ENCODE measurements around the gene NPC1.

The NPC1 gene

GRCh38 chr18:23586249-23587196 lies at the start of gene NPC1:
Gene NPC1, minus strand, starts transcription at chr18:23586506. Its CDS starts 163 bp downstream, at chr18:23586343.
- Mint-ChIP-seq H3K27me3 (no peaks in the 10 kb centered on the region), H3K36me3 (ENCODE audit: low read depth) (peaks cover 11% of the 10 kb centered on the region), H3K4me1 (peaks cover 38% of the 10 kb centered on the region), H3K4me3 (peak within 1 kb of the TSS; percentile 91), H3K27ac (peak within 1 kb of the TSS; percentile 89), H3K9me3 (no peaks in the 10 kb centered on the region)
- peak; percentile 94 for ATAC-seq
- DNase-seq = peak; percentile 93

GRCh38 chr18:23636071-23636399 lies 49.7 kb upstream of the NPC1 start:
- ATAC-seq (no peak), DNase-seq (no peak)
- H3K27me3 Mint-ChIP-seq = peaks cover 2% of the 10 kb centered on the region
- H3K27ac Mint-ChIP-seq = no peak overlapping the region
- H3K9me3 Mint-ChIP-seq = no peaks in the 10 kb centered on the region
- H3K36me3 Mint-ChIP-seq (ENCODE audit: low read depth) = no peaks in the 10 kb centered on the region
- peaks cover 13% of the 10 kb centered on the region for H3K4me1 Mint-ChIP-seq
- no peak overlapping the region for H3K4me3 Mint-ChIP-seq

- H3K27me3 Mint-ChIP-seq = peaks cover 2% of the 10 kb centered on the region
- no peaks in the 10 kb centered on the region for H3K36me3 Mint-ChIP-seq (ENCODE audit: low read depth)
- H3K9me3 Mint-ChIP-seq = no peaks in the 10 kb centered on the region
- no peak overlapping the region for H3K4me3 Mint-ChIP-seq
- no peak overlapping the region for H3K27ac Mint-ChIP-seq
- no peak for DNase-seq
- no peak for ATAC-seq
- H3K4me1 Mint-ChIP-seq = peaks cover 13% of the 10 kb centered on the region
Observed at GRCh38 chr18:23635283-23636070, 49.2 kb upstream of the NPC1 start.

GRCh38 chr18:23634692-23635091 lies 48.4 kb upstream of the NPC1 start:
- Mint-ChIP-seq H3K27ac (no peak overlapping the region), H3K27me3 (peaks cover 2% of the 10 kb centered on the region), H3K4me1 (peaks cover 13% of the 10 kb centered on the region), H3K9me3 (no peaks in the 10 kb centered on the region), H3K4me3 (no peak overlapping the region), H3K36me3 (ENCODE audit: low read depth) (no peaks in the 10 kb centered on the region)
- no peak for DNase-seq
- ATAC-seq = no peak

- H3K27me3 Mint-ChIP-seq = peaks cover 4% of the 10 kb centered on the region
- no peaks in the 10 kb centered on the region for H3K36me3 Mint-ChIP-seq (ENCODE audit: low read depth)
- no peak overlapping the region for H3K27ac Mint-ChIP-seq
- DNase-seq (no peak), ATAC-seq (no peak)
- H3K4me3 Mint-ChIP-seq = no peak overlapping the region
- peaks cover 14% of the 10 kb centered on the region for H3K4me1 Mint-ChIP-seq
- no peaks in the 10 kb centered on the region for H3K9me3 Mint-ChIP-seq
Observed at GRCh38 chr18:23632615-23633014, 46.3 kb upstream of the NPC1 start.

- peaks cover 4% of the 10 kb centered on the region for H3K27me3 Mint-ChIP-seq
- no peak overlapping the region for H3K4me3 Mint-ChIP-seq
- no peak for ATAC-seq
Observed at GRCh38 chr18:23631746-23632145, 45.4 kb upstream of the NPC1 start.

GRCh38 chr18:23631312-23631711 lies 45.0 kb upstream of the NPC1 start:
- no peaks in the 10 kb centered on the region for H3K36me3 Mint-ChIP-seq (ENCODE audit: low read depth)
- H3K4me3 Mint-ChIP-seq = no peak overlapping the region
- H3K9me3 Mint-ChIP-seq = no peaks in the 10 kb centered on the region
- H3K27me3 Mint-ChIP-seq = peaks cover 4% of the 10 kb centered on the region
- H3K27ac Mint-ChIP-seq = no peak overlapping the region
- no peak for DNase-seq
- ATAC-seq = no peak
- peaks cover 27% of the 10 kb centered on the region for H3K4me1 Mint-ChIP-seq

More at GRCh38 chr18:23631746-23632145, 45.4 kb upstream of the NPC1 start:
- Mint-ChIP-seq H3K36me3 (ENCODE audit: low read depth) (no peaks in the 10 kb centered on the region), H3K4me1 (peaks cover 22% of the 10 kb centered on the region), H3K9me3 (no peaks in the 10 kb centered on the region), H3K27ac (no peak overlapping the region)
- no peak for DNase-seq

- no peaks in the 10 kb centered on the region for H3K9me3 Mint-ChIP-seq
- ATAC-seq (peak; percentile 26), DNase-seq (no peak)
- no peak overlapping the region for H3K27ac Mint-ChIP-seq
- H3K27me3 Mint-ChIP-seq = peaks cover 4% of the 10 kb centered on the region
- no peaks in the 10 kb centered on the region for H3K36me3 Mint-ChIP-seq (ENCODE audit: low read depth)
- H3K4me3 Mint-ChIP-seq = no peak overlapping the region
- H3K4me1 Mint-ChIP-seq = peaks cover 19% of the 10 kb centered on the region
Observed at GRCh38 chr18:23629444-23629946, 43.2 kb upstream of the NPC1 start.

- no peak overlapping the region for H3K27ac Mint-ChIP-seq
- ATAC-seq = no peak
Observed at GRCh38 chr18:23627970-23628369, 41.7 kb upstream of the NPC1 start.

GRCh38 chr18:23627321-23627720 lies 41.0 kb upstream of the NPC1 start:
- no peak for DNase-seq
- Mint-ChIP-seq H3K36me3 (ENCODE audit: low read depth) (no peaks in the 10 kb centered on the region), H3K9me3 (no peaks in the 10 kb centered on the region), H3K27ac (no peak overlapping the region), H3K4me1 (peaks cover 17% of the 10 kb centered on the region), H3K27me3 (peaks cover 3% of the 10 kb centered on the region), H3K4me3 (no peak overlapping the region)
- ATAC-seq = no peak

More at GRCh38 chr18:23627970-23628369, 41.7 kb upstream of the NPC1 start:
- Mint-ChIP-seq H3K4me3 (no peak overlapping the region), H3K36me3 (ENCODE audit: low read depth) (no peaks in the 10 kb centered on the region), H3K27me3 (peaks cover 3% of the 10 kb centered on the region), H3K9me3 (no peaks in the 10 kb centered on the region), H3K4me1 (peaks cover 17% of the 10 kb centered on the region)
- DNase-seq = no peak

- Mint-ChIP-seq H3K4me3 (no peak overlapping the region), H3K9me3 (no peaks in the 10 kb centered on the region), H3K36me3 (ENCODE audit: low read depth) (no peaks in the 10 kb centered on the region), H3K27me3 (peaks cover 10% of the 10 kb centered on the region), H3K4me1 (peaks cover 17% of the 10 kb centered on the region), H3K27ac (no peak overlapping the region)
- DNase-seq = no peak
- peak; percentile 38 for ATAC-seq
Observed at GRCh38 chr18:23626451-23627279, 40.4 kb upstream of the NPC1 start.

GRCh38 chr18:23623040-23623439 lies 36.7 kb upstream of the NPC1 start:
- no peak for DNase-seq
- H3K27ac Mint-ChIP-seq = no peak overlapping the region

GRCh38 chr18:23619388-23619881 lies 33.1 kb upstream of the NPC1 start:
- ATAC-seq (peak; percentile 23), DNase-seq (peak; percentile 27)
- Mint-ChIP-seq H3K27ac (no peak overlapping the region), H3K27me3 (peaks cover 42% of the 10 kb centered on the region), H3K9me3 (no peaks in the 10 kb centered on the region), H3K4me1 (peaks cover 14% of the 10 kb centered on the region), H3K36me3 (ENCODE audit: low read depth) (no peaks in the 10 kb centered on the region), H3K4me3 (peak overlapping the region; percentile 40)

More at GRCh38 chr18:23623040-23623439, 36.7 kb upstream of the NPC1 start:
- Mint-ChIP-seq H3K9me3 (no peaks in the 10 kb centered on the region), H3K4me1 (peaks cover 31% of the 10 kb centered on the region), H3K4me3 (no peak overlapping the region), H3K36me3 (ENCODE audit: low read depth) (no peaks in the 10 kb centered on the region), H3K27me3 (peaks cover 33% of the 10 kb centered on the region)
- ATAC-seq = no peak
